Activated CD4-positive, alpha-beta T cell treated with anti-CD3 and anti-CD28 coated beads, Interleukin-2, amount 50 U/mL, for 4 hours (primary cell): ENCODE data around the gene AJM1.
A peak's percentile ranks its signal among the peaks of the same experiment; 100 is the strongest.
"Not testable (repeated sequence)": the region's sequence is repeated elsewhere in the genome, so short reads cannot be mapped to it uniquely, and the experiment has no call there.

Source experiments
- DNase-seq, 2 experiments: peaks; one replicate each; pipeline ENCODE4 v3.0.0-alpha.2; 2020

The AJM1 gene

DNA sequence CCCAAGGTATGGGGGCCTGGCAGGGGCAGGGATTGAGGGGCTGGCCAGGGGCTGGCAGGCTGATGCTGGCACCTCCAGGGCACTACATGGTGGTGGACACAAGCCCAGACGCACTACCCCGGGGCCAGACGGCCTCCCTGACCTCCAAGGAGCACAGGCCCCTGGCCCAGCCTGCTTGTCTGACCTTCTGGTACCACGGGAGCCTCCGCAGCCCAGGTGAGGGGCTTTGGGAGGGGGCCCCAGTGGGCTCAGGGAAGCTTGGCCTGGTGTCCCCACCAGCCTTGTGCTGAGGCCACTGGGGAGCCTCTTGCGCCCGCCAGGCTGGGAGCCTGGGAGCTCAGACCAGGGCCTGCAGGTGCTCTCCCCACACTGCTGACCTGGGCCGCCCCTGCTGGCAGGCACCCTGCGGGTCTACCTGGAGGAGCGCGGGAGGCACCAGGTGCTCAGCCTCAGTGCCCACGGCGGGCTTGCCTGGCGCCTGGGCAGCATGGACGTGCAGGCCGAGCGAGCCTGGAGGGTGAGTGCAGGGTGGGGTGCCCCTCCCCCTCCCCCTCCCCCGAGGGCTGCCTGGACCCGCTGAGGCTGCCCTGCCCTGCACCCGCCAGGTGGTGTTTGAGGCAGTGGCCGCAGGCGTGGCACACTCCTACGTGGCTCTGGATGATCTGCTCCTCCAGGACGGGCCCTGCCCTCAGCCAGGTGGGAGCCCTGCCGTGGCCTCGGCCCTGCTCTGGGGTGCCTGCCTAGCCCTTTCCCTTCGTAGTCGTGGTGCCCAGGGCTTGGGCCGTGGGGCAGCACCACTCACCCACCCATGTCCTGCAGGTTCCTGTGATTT lies 15.5 kb downstream of the AJM1 start:
- no peak for DNase-seq

DNA sequence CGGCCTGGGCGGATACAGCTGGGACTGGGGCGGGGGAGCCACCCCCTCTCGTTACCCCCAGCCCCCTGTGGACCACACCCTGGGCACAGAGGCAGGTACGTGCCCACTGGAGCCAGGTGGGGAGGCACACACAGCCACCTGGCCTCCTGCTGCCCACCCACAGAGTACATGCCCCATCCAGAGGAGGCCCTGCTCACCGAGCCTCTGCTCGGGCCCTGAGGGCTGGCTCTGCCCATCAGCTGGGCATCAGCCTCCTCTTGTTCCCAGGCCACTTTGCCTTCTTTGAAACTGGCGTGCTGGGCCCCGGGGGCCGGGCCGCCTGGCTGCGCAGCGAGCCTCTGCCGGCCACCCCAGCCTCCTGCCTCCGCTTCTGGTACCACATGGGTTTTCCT lies 16.2 kb downstream of the AJM1 start:
- DNase-seq, result no peak

DNA sequence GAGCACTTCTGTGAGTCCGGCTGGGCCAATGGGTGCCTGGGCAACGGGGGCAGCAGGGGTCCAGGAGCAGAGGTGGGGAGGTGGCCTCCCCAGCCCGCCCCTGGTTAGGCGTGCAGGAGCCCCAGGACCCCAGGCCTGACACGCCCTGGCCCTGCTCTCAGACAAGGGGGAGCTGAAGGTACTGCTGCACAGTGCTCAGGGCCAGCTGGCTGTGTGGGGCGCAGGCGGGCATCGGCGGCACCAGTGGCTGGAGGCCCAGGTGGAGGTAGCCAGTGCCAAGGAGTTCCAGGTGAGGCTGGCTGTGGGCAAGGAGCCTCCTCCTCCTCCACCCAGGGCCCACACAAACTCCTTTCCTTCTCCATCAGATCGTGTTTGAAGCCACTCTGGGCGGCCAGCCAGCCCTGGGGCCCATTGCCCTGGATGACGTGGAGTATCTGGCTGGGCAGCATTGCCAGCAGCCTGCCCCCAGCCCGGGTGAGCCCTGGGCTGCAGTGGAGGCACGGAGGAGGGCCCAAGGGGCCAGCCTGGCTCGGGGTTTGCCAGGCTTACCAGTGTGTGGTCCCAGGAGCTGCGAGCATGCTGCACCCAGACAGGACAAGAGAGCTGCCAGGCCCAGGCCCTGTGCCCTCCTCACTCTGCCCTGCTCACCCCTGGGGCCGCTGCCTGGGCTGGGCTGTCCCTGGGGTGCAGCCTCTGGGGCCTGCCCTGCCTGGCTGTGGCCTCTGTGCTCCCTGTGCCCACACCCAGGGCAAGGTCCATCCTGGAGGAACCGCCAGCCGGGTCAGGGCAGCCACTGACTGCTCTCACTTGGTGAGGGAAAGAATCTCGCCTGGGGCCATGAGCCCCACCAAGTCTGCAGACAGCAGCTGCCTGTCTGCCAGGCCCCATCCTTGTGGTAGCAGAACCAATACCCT lies 16.8 kb downstream of the AJM1 start:
- no peak for DNase-seq

DNA sequence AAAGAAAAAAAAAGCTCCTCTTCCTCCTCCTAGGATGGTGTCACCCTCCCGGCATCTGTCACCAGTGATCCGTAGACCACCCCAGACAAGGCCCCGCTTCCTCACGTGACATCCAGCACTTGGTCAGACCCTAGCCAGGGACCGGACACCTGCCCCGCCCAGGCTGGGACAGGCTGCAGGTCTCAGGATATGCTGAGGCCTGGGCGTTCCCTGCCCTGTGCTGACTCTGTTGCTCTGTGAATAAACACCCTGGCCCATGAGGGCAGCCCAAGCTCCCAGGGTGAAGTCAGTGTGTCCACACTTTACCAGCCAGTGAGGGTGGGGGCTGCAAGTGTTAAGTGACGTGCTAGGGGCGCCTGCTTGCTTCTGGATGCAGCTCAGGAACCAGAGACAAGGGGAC lies 18.3 kb downstream of the AJM1 start:
- no peak for DNase-seq

DNA sequence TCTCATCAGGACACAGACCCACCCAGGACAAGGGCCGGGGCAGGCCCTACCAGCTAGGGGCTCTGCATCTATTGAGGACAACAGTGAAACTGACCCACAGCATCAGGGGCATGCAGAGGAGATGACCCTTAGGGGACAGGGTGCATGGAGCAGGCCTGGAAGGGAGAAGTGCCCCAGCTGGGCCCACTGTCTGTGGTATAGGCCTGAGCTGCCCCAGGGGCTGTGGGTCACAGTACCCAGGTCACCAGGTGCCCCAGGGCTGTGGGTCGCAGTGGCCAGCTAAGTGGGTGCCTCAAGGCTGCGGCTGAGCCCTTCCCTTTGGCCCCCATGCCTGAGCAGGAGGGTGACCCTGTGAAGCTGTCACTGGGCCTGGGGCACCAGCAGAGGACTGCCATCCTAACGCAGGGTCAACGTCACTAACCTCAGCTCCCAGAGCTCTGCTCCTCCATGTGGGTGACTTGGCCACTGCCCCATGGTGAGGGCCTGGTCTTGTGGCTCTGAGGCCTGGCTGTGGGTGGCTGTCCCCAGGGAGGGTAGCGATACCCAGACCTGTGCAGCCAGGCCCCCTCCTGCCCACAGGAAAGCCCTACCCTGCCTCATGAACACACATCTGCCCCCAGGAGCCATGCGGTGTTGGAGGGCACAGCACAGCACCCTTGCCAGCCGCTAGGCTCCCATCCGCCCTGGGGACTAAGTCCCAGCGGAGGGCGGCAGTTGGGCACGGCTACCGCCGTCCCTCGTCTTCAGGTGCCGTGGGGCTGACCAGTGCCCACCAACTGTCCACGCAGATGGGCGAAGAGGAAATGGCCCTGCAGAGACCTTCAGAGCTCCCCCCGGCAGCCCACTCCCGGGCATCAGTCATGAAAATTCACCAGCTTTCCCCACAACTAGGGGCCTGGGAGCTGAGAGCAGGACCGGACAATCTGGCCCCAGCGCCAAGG lies 18.9 kb downstream of the AJM1 start:
- DNase-seq, result no peak

DNA sequence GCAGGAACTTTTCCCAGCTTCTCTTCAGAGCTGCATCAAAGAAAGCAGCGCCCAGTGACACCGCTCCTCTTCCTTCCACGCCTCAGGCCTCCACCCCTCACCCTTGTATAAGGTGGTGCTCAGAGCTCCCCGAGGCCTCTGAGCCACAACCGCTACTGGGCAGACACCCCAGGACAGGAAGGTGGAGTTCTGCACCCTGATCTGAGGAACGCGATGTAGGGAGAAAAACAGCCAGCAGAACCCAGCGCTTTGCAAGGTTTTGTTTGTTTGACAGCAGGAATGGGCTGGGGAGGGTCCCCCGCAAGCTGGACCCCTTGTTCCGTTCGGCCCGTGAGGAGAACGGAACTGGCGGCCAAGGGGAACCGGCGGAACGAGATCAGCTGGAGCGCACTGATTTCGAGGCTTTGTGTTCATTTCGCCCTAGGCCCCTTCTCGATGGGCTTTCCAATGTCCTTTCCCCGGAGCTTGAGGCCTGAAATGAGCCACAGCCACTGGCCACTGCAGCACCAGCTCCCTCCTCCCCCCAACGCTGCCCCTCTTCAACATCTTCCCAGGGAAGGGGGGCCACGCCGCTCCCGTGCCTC lies 19.7 kb downstream of the AJM1 start:
- DNase-seq, result no peak

DNA sequence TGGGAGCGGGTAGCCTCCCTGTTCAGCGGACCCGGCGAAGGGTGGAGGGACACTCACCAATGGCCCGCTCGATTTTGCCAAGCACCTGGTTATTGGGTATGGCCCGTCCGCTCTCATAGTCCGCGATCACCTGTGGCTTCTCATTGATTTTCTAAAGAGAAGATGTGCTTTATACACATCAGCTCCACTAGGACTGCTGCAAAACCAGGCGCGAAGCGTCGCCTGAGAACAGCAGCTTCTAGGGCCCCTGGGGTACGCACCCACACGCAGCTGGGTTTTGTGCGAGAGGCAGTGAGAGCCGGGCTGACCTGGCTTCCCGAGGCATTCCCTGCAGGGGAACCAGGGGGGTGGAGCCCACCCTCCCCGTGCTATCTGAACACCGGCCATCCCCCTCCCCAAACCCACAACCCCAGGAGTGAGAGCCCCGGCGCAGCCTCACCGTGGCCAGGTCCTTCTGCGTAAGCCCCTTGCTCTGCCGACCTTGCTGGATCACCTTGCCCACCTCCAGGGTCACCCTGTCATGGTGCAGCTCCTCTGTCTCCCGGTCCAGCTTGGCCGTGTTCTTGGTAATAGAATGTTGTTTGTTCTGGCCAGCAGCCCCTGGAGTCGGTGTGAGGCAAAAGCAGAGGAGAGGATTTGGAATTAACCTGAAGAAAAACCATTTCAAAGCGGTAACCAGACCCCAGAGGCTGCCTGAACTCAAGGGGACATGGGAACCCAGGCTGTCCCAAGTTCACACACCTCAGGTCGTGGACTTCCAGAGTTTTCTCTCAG lies 20.8 kb downstream of the AJM1 start:
- no peak for DNase-seq

DNA sequence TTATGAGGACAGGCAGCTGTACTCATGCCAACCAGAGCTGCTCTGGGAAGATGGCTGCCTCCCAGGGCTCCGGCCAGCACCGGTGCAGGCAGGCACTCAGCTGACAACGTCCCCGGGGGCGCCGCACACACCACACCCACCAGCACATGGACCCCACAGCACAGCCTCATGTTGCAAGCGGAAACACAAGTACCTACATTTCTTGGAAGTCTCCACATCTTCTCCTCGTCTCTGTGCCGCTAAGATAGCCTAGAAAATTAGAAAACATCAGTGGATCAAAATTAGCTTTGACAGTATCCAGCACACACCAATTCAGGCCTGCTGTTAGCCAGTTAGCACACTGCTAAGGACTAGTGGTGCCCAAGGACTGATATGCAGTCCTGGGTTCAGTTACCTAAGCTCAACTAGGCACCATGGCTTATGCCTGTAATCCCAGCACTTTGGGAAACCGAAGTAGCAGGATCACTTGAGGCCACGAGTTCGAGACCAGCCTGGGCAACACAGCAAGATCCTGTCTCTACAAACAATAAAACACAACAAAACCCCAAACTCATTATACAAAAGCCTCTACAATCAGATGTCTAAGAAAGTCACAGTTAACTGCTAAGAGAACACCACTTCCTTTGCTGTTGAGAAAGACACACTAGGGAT lies 21.5 kb downstream of the AJM1 start:
- no peak for DNase-seq

DNA sequence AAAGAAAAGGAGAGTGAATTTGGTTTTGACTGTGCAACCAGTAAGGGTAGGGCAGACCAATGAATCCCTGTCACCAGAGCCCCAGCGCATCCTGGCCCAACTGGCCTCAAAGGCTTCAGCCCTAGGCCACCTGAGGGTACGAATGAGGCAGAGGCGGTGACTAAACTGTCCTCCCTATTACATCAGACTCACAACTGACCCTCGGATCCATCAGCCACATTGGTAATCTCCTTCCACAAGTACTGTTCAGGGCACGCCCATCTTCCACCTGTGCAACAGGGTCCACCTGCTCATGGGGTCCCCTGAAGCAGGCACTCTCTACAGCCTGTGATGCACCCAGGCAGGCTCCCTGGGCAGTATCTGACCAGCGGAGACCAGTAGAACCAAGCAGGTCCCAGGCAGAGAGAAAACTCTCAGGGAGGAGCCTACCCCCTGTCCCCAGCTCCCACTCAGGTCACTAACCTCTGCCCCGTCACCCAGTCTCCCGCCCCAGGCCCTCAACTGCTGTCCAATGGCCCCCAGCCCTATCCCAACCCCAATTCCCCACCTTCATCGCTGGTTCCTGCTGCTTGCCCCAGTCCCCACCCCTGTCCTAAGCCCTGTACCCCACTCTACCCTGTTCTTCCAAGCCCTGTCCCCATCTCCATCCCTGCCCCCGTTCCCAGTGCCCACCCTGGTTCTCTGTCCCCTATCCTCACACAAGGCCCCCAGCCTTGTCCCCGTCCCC lies 22.9 kb downstream of the AJM1 start:
- DNase-seq, result no peak

DNA sequence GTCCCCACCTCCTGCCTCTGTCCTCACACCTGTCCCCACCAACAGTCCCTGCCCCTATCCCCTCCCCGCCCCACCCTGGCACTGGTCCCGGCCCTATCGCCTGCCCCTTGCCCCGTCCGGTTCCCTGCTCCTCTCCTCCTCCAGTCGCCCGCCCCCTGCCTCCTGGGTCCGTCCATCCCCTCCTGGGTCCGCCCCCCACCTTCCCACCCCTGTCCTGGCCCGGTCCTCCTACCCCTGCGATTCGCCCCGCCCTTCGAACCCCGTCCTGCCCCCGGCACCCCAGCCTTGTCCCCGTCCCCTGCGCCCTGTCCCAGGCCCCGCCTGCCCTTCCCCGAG lies 23.5 kb downstream of the AJM1 start:
- DNase-seq, result no peak

DNA sequence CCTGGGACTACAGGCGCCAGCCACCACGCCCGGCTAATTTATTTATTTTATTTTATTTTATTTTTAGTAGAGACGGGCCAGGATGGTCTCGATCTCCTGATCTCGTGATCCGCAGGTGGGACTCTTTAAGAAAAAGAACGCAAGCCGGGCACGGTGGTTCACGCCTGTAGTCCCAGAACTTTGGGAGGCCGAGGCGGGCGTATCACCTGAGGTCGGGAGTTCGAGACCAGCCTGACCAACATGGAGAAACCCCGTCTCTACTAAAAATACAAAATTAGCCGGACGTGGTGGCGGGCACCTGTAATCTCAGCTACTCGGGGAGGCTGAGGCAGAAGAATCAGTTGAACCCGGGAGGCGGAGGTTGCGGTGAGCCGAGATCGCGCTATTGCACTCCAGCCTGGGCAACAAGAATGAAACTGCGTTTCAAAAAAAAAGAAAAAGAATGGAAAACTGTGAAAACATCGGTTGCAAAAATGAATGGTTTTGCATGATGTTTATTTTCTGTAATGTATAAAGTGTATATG lies 24.7 kb downstream of the AJM1 start:
- DNase-seq, result not testable (repeated sequence)

DNA sequence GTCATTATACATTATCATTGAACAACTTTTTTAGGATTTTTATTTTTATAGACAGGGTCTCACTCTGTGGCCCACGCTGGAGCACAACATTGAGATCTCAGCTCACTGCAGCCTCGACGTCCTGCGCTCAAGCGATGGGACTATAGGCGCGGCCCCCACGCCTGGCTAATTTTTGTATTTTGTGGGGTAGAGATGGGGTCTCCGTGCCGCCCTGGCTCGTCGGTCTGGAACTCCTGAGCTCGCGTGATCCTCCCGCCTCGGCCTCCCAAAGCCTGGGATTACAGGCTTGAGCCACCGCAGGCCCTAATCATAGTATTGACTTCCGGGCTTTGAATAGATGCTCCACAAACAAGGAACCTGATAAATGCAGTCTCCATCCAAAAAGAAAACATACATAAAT lies 25.2 kb downstream of the AJM1 start:
- DNase-seq, result no peak

DNA sequence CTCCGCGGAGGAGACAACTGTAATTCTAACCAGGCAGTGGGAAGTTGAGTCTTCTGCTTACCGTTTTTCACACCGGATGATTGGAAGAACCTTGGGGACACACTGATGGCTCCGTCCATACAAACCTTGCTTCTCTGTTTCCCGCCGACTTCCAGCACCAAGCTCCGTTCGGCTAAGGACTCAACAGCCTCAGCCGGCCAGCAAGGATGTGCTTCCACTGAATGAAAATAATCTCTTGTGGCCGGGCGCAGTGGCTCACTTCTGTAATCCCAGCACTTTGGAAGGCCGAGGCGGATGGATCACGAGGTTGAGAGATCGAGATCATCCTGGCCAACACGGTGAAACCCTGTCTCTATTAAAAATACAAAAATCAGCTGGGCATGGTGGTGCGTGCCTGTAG lies 25.6 kb downstream of the AJM1 start:
- no peak for DNase-seq

DNA sequence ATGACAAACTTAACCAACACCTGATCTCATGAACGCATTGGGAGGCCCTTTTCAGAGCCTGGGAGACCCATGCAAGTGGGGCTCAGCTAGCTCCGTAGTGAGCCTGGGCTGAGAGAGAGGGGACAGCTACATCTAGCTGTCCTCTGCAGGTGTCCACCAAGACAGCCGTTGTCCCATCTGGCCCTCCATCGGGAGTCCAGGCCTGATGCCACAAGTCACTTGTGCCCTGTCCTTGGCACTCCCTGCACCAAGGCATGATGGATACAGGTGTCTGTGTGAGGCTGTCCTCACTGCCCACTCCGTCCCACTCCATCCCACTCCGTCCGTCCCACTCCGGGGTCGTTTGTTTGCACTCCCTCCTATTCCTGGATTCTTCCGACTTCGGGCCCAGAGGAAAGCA lies 26.4 kb downstream of the AJM1 start:
- DNase-seq, result no peak

DNA sequence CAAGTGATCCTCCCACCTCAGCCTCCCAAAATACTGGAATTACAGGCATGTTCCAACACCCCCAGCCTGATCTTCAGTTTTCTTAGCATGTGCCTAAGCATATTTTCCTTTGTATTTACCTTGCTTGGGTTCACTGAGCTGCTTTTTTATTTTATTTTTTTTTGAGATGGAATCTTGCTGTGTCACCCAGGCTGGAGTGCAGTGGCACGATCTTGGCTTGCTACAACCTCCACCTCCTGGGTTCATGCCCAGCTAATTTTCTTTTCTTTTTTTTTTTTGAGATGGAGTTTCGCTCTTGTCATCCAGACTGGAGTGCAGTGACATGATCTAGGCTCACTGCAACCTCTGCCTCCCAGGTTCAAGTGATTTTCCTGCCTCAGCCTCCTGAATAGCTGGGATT lies 27.3 kb downstream of the AJM1 start:
- DNase-seq, result not testable (repeated sequence)

DNA sequence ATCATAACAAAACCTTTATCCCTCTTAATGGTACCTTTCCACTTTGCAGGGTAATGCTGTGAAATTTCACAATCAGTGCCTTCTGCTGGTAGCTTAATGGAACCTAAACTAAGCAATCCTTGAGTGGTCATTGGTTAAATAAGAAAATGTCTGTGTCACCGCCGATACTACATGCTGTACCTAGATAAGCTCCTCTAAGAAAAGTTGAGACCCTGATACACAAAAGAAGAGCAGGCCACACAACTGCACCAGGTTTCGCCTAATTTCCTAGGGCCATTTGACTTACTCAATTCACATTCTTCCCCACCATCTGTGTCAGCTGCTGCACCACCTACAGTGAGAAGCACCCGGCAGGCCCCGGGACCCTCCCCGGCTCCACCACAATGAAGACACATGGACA lies 32.9 kb downstream of the AJM1 start:
- no peak for DNase-seq

DNA sequence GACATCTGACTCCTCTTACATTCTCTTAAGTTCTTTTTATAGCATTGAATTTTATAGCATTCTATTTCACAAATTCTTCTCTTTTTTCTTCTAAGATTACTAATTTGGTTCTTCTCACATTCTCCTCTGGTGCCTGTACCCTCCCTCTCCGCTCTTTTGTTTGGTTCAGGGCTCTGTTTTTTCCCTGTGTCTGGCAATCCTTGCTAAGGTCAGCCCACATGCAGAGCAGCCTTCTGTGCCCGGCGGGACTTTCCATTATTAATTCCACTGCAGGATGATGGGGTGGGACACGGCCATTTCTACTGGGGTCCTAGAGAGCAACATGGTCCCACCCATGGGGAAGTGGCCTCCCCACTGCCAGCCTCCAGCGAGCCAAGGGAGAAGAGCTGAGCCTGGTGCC lies 34.2 kb downstream of the AJM1 start:
- DNase-seq, result no peak

DNA sequence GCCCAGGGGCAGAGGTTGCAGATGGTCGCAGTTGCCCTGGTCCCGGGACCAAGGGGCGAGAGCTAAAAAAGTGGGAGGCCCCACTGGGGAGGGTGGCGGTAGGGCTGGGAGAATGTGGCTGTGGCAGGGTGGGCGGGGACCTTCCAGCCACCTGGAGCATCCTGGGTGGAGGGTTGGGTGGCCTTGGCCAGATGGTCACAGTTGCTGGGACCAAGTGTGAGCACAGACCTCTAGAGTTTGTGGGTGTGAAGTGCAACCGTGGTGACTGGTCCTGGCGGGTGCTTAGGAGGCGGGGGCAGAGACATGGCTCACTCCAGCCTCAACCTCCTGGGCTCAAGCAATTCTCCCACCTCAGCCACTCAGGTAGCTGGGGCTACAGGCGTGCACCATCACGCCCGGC lies 38.4 kb downstream of the AJM1 start:
- no peak for DNase-seq

DNA sequence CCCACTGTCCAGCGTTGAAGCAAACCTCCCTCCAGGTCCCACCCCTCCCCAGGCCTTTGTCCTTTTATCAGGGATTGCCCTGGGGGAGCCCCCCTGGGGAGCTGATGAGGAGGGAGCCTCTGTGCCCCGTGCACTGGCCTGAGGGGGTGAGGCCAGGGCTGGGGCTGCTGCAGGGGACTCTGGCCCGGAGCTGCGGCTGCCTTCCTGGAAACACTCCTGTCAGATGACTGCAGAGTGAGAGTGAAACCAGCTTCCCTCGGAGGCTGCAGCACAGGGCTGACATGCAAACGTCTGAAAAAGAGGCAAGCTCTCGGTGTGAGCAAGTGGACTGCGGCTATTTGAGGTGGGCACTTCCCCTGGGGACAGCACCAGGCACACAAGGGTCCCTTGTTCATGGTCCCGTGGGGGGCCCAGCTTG lies 39.4 kb downstream of the AJM1 start:
- DNase-seq, result peak; percentile 27 to 39
